ENCODE results near the gene PAQR7.

GRCh38 chr1:25867210-25867991, 8.1 kb downstream of the PAQR7 start:
- TF ChIP-seq PATZ1 (CRISPR knock-in tag; IDR thresholded peaks at IDR 0.05; ENCODE audit: borderline replicate concordance) = no peak
- no peak for TF ChIP-seq ISL1 (CRISPR knock-in tag; IDR thresholded peaks at IDR 0.05)
- no peak for TF ChIP-seq ARNTL (CRISPR knock-in tag; IDR thresholded peaks at IDR 0.05; ENCODE audit: borderline replicate concordance, low read depth)
- no peak for TF ChIP-seq TSHZ2 (CRISPR knock-in tag; IDR thresholded peaks at IDR 0.05)
- no peak for TF ChIP-seq SNAI2 (CRISPR knock-in tag; IDR thresholded peaks at IDR 0.05)
- TF ChIP-seq ZFP30 (CRISPR knock-in tag; IDR thresholded peaks at IDR 0.05) = no peak
- TF ChIP-seq ZNF565 (CRISPR knock-in tag; conservative IDR thresholded peaks at IDR 0.05; ENCODE audit: low read depth) = no peak
- TF ChIP-seq RARB (CRISPR knock-in tag; IDR thresholded peaks at IDR 0.05) = no peak
- TF ChIP-seq, protein P1, sequence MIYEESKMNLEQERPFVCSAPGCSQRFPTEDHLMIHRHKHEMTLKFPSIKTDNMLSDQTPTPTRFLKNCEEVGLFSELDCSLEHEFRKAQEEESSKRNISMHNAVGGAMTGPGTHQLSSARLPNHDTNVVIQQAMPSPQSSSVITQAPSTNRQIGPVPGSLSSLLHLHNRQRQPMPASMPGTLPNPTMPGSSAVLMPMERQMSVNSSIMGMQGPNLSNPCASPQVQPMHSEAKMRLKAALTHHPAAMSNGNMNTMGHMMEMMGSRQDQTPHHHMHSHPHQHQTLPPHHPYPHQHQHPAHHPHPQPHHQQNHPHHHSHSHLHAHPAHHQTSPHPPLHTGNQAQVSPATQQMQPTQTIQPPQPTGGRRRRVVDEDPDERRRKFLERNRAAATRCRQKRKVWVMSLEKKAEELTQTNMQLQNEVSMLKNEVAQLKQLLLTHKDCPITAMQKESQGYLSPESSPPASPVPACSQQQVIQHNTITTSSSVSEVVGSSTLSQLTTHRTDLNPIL (CRISPR knock-in tag; IDR thresholded peaks at IDR 0.05; ENCODE audit: low read depth) = no peak

Measured in SK-N-SH treated with all-trans-retinoic acid at 6 μM for 48 hours (cell line).